Measurements from ENCODE around the gene ST8SIA6.

GRCh38 chr10:17309435-17309834, 145.0 kb downstream of the ST8SIA6 start:
- TF ChIP-seq POLR2A (IDR thresholded peaks at IDR 0.05; ENCODE audit: low read depth, low read length) (no peak), TAF1 (IDR thresholded peaks at IDR 0.05; ENCODE audit: borderline replicate concordance, low read depth, low read length) (no peak)
